ENCODE results near the gene CBFA2T3. TPM values are rescaled to one million over a fixed set of nuclear protein-coding genes. Genes with fewer than 3 reads are reported as not detected.

CBFA2T3 gene
- total RNA-seq, 4 donors from 2014 or later = 4.0 to 18.5 (median 5.5) TPM

DNA sequence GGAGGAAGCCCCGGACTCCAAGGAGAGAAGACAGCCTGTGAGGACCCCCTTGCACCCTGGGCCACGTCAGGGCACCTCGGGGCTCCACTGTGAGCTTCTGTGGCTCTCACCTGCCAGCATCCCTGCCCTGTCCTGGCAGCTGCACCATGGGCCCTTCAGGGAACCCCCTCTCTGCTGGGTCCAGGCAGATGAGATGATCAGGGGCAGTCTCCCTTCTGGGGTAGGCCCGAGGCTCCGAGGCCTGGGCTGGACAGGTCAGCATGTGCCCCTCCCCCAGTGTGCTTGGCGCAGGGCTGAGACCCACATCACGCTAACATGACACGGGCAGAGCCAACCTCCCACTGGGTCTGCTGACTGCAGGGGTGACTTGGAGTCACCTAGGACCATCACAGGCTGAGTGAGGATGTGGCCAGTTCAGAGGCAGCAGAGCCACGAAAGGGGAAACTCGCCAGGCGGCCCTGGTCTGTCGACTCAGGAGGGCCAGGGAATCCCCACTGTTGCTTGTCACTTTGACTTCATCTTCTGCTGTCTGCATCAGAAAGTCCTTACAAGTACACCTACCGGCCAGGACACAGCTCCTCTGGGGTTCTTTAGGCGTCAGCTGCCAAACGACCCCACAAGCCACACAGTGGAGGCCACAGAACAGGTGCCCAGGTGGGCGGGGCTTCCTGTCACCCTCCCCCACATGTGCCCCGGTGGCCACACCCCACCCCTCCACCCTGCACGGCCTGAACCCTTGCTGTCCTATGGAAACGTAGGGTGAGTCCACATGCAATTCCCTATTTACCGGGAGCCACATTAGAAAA lies 122.5 kb downstream of the CBFA2T3 start:
- peak; percentile 27 for DNase-seq
- intact Hi-C loops (cut with DNase I; ENCODE audit: low total_unique reads) (no loop called here), in situ Hi-C loops (cut with MboI; ENCODE audit: low pct_ligation_motif_present in 1 of 4, low pct_unique_long_range_greater_than_20kb in 1 of 4, low sequenced_read_pairs in 3 of 4) (no loop called here)
- Histone ChIP-seq H3K4me1 (peaks cover 14 to 31% (median 24%) of the 10 kb centered on the region in 4 donors), H3K9me3 (no peaks in the 10 kb centered on the region), H3K27me3 (no peaks in the 10 kb centered on the region), H3K27ac (no peak overlapping the region), H3K4me3 (no peak overlapping the region), H3K36me3 (peaks cover 0 to 4% (median 0%) of the 10 kb centered on the region in 4 donors)
- TF ChIP-seq, protein P1, sequence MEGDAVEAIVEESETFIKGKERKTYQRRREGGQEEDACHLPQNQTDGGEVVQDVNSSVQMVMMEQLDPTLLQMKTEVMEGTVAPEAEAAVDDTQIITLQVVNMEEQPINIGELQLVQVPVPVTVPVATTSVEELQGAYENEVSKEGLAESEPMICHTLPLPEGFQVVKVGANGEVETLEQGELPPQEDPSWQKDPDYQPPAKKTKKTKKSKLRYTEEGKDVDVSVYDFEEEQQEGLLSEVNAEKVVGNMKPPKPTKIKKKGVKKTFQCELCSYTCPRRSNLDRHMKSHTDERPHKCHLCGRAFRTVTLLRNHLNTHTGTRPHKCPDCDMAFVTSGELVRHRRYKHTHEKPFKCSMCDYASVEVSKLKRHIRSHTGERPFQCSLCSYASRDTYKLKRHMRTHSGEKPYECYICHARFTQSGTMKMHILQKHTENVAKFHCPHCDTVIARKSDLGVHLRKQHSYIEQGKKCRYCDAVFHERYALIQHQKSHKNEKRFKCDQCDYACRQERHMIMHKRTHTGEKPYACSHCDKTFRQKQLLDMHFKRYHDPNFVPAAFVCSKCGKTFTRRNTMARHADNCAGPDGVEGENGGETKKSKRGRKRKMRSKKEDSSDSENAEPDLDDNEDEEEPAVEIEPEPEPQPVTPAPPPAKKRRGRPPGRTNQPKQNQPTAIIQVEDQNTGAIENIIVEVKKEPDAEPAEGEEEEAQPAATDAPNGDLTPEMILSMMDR (IDR thresholded peaks at IDR 0.05) = no peak
- TF ChIP-seq POLR2AphosphoS5 (IDR thresholded peaks at IDR 0.05) (no peak), POLR2A (IDR thresholded peaks at IDR 0.05) (no peak), EP300 (IDR thresholded peaks at IDR 0.05; ENCODE audit: low read depth) (no peak)
- whole genome bisulfite sequencing, 2 donors (ENCODE audit: low coverage in 1 of 2) = 42 to 62% methylated on average over 2 to 17 of the region's 20 CpGs

GRCh38 chr16:88853325-88853941 lies 123.6 kb downstream of the CBFA2T3 start:
- in situ Hi-C loops (cut with MboI; ENCODE audit: low pct_ligation_motif_present in 1 of 4, low pct_unique_long_range_greater_than_20kb in 1 of 4, low sequenced_read_pairs in 3 of 4) = no loop called here
- H3K4me1 ChIP-seq = peaks cover 14 to 29% (median 24%) of the 10 kb centered on the region in 4 donors
- no peaks in the 10 kb centered on the region for H3K36me3 ChIP-seq
- H3K27ac ChIP-seq = no peak overlapping the region
- H3K4me3 ChIP-seq = no peak overlapping the region
- intact Hi-C loops (cut with DNase I; ENCODE audit: low total_unique reads) = no loop called here
- peak; percentile 19 for DNase-seq
- TF ChIP-seq, protein P1 (IDR thresholded peaks at IDR 0.05) = no peak
- TF ChIP-seq POLR2A (IDR thresholded peaks at IDR 0.05) (no peak), EP300 (IDR thresholded peaks at IDR 0.05; ENCODE audit: low read depth) (no peak), POLR2AphosphoS5 (IDR thresholded peaks at IDR 0.05) (no peak)
- no peaks in the 10 kb centered on the region for H3K9me3 ChIP-seq
- 89 to 100% methylated on average over 1 to 17 of the region's 17 CpGs for WGBS, 2 donors (ENCODE audit: low coverage in 1 of 2)
- no peaks in the 10 kb centered on the region for H3K27me3 ChIP-seq

DNA sequence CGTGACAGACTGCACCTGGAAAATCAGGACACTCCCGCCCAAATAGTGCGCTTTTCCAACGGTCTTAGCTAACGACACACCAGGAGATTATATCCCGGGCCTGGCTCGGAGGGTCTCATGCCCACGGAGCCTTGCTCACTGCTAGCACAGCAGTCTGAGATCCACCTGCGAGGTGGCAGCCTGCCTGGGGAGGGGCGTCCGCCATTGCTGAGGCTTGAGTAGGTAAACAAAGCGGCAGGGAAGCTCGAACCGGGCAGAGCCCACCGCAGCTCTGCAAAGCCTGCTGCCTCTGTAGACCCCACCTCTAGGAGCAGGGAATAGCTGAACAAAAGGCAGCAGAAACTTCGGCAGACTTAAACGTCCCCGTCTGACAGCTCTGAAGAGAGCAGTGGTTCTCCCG lies 125.4 kb downstream of the CBFA2T3 start:
- WGBS, 2 donors (ENCODE audit: low coverage in 1 of 2) = 94% methylated on average over 19 of the region's 19 CpGs; no CpG with 5 or more reads in 1 of the 2 donors
- in situ Hi-C loops (cut with MboI; ENCODE audit: low pct_ligation_motif_present in 1 of 4, low pct_unique_long_range_greater_than_20kb in 1 of 4, low sequenced_read_pairs in 3 of 4) = no loop called here

GRCh38 chr16:88850531-88851199 lies 126.3 kb downstream of the CBFA2T3 start:
- intact Hi-C loops (cut with DNase I; ENCODE audit: low total_unique reads) = no loop called here
- TF ChIP-seq POLR2A (IDR thresholded peaks at IDR 0.05) (no peak), EP300 (IDR thresholded peaks at IDR 0.05; ENCODE audit: low read depth) (no peak), POLR2AphosphoS5 (IDR thresholded peaks at IDR 0.05) (no peak)
- TF ChIP-seq, protein P1 (IDR thresholded peaks at IDR 0.05) = no peak
- Histone ChIP-seq H3K4me3 (no peak overlapping the region), H3K36me3 (no peaks in the 10 kb centered on the region), H3K27me3 (no peaks in the 10 kb centered on the region), H3K4me1 (peaks cover 5 to 13% (median 9%) of the 10 kb centered on the region in 4 donors), H3K9me3 (no peaks in the 10 kb centered on the region), H3K27ac (no peak overlapping the region)
- in situ Hi-C loops (cut with MboI; ENCODE audit: low pct_ligation_motif_present in 1 of 4, low pct_unique_long_range_greater_than_20kb in 1 of 4, low sequenced_read_pairs in 3 of 4) = no loop called here
- 70 to 90% methylated on average over 2 to 33 of the region's 33 CpGs for WGBS, 2 donors (ENCODE audit: low coverage in 1 of 2)
- no peak for DNase-seq

More for the DNA sequence above, 125.4 kb downstream of the CBFA2T3 start:
- H3K36me3 ChIP-seq = no peaks in the 10 kb centered on the region
- intact Hi-C loops (cut with DNase I; ENCODE audit: low total_unique reads) = no loop called here
- no peak overlapping the region for H3K27ac ChIP-seq
- H3K4me3 ChIP-seq = no peak overlapping the region
- no peak for TF ChIP-seq POLR2A (IDR thresholded peaks at IDR 0.05)
- H3K9me3 ChIP-seq = no peaks in the 10 kb centered on the region
- no peaks in the 10 kb centered on the region for H3K27me3 ChIP-seq
- DNase-seq = no peak
- H3K4me1 ChIP-seq = peaks cover 10 to 20% (median 16%) of the 10 kb centered on the region in 4 donors
